Upper lobe of left lung (tissue), 6 donors: Measurements from ENCODE around the gene TMEM132E. TPM values are rescaled to one million over a fixed set of nuclear protein-coding genes. Genes with fewer than 3 reads are reported as not detected.

Experiments used
- ATAC-seq, 2 donors: fragments of 200-7000 bp; cut with Tn5 transposase; one replicate each; pipeline ENCODE4 v1.9.1; 2022; ENCODE audit warnings: mild to moderate bottlenecking in 2 of 2, moderate library complexity in 2 of 2; ENCODE audit not compliant: low FRiP score in 2 of 2
- DNase-seq, 2 donors: peaks; one replicate each; pipeline ENCODE4 v3.0.0-alpha.2; 2019 to 2020
- H3K27ac ChIP-seq, 4 donors: fragments of 200-600 bp; sonication (generic); one replicate each; pipeline ENCODE4 v1.5.1; 2016 to 2019
- H3K27me3 ChIP-seq, 4 donors: fragments of 200-600 bp; sonication (generic); one replicate each; pipeline ENCODE4 v1.5.1; 2017 to 2019
- H3K36me3 ChIP-seq, 4 donors: fragments of 200-600 bp; sonication (generic); one replicate each; pipeline ENCODE4 v1.5.1; 2016 to 2019
- H3K4me1 ChIP-seq, 4 donors: fragments of 200-600 bp; sonication (generic); one replicate each; pipeline ENCODE4 v1.5.1; 2018 to 2019
- H3K4me3 ChIP-seq, 4 donors: fragments of 200-600 bp; sonication (generic); one replicate each; pipeline ENCODE4 v1.5.1; 2017 to 2019; ENCODE audit warnings: mild to moderate bottlenecking in 2 of 4, moderate library complexity in 1 of 4
- H3K9me3 ChIP-seq, 4 donors: fragments of 200-600 bp; sonication (generic); one replicate each; pipeline ENCODE4 v1.5.1; 2018 to 2019
- EP300 ChIP-seq, 4 donors: sonication (generic); formaldehyde crosslinking; IDR thresholded peaks; one replicate each; pipeline ENCODE4 v1.5.1; 2017; ENCODE audit warnings: antibody characterized with exemption in 4 of 4, control low read depth in 2 of 4
- POLR2A ChIP-seq, 4 donors: fragments of 450-650 bp; IDR thresholded peaks; one replicate each; pipeline ENCODE4 v1.5.1; 2016 to 2017; ENCODE audit warnings: antibody characterized with exemption in 4 of 4, mild to moderate bottlenecking in 2 of 4
- POLR2AphosphoS5 ChIP-seq, 2 donors: sonication (generic); formaldehyde crosslinking; IDR thresholded peaks; one replicate each; pipeline ENCODE4 v1.5.1; 2017; ENCODE audit warnings: antibody characterized with exemption in 2 of 2
- WGBS, 2 donors: methylation state at CpG; one replicate each; pipeline ENCODE4 v1.1.5; 2017 to 2018; 5-methylcytosine and 5-hydroxymethylcytosine counted together
- total RNA-seq, 6 donors: library from RNA; depleted of rRNA in 4 of 6; stranded (reverse); fragments of >200 nt in 4 of 6; gene quantifications; one replicate each; pipeline versions ENCODE4 v1.1.0 to v1.2.1, GENCODE V29; 2016 to 2021
- TF ChIP-seq, protein P1 (sequence below), 6 experiments: fragments of 450-650 bp in 4 of 6; fragments of 200-600 bp in 2 of 6; sonication (generic) in 2 of 6; IDR thresholded peaks; one replicate each; pipeline ENCODE4 v1.5.1; 2016 to 2019; ENCODE audit warnings: antibody characterized with exemption in 6 of 6
- donor health status: DM: no; HTN: no; CAD: no; lungs with moderate emphysema.
- donor health status: DM: no; HTN: yes; CAD: no; lungs with severe emphysema.

TMEM132E gene
- total RNA-seq, 6 donors from 2014 or later: 0.06 to 0.17 TPM; not detected in 4

DNA sequence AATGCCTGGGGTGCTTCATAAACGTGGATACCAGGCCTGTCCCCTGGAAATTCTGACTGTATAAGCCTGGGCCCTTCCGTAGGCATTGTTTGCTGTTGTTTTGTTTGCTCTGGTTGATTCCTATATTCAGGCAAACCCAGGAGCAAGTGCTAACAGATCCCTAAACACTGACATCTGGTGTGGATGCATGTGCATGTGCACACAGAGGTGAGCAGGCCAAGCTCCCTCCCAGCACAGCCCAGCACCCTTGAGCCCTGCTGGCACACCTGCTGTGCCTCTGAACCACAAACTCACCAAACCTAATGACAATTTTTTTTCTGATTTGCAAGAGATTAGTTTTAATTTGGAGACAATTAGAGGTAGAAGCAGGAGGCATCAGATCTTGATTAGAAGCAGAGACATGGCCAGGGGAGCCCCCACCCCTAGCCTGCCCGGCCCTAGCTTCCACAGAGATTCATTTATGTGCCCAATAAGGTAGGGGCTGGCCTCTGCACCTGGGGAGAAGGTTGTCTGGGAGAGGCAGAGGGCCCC, 40.4 kb downstream of the TMEM132E start:
- Histone ChIP-seq H3K4me3 (no peak overlapping the region), H3K9me3 (no peaks in the 10 kb centered on the region), H3K4me1 (no peaks in the 10 kb centered on the region), H3K36me3 (no peaks in the 10 kb centered on the region), H3K27me3 (no peaks in the 10 kb centered on the region), H3K27ac (no peak overlapping the region)
- DNase-seq: no peak
- 60 to 69% methylated on average over 3 of the region's 3 CpGs for WGBS, 2 donors
- no peak for ATAC-seq
- TF ChIP-seq EP300 (IDR thresholded peaks at IDR 0.05) (no peak), POLR2A (IDR thresholded peaks at IDR 0.05) (no peak), POLR2AphosphoS5 (IDR thresholded peaks at IDR 0.05) (no peak)
- TF ChIP-seq, protein P1, sequence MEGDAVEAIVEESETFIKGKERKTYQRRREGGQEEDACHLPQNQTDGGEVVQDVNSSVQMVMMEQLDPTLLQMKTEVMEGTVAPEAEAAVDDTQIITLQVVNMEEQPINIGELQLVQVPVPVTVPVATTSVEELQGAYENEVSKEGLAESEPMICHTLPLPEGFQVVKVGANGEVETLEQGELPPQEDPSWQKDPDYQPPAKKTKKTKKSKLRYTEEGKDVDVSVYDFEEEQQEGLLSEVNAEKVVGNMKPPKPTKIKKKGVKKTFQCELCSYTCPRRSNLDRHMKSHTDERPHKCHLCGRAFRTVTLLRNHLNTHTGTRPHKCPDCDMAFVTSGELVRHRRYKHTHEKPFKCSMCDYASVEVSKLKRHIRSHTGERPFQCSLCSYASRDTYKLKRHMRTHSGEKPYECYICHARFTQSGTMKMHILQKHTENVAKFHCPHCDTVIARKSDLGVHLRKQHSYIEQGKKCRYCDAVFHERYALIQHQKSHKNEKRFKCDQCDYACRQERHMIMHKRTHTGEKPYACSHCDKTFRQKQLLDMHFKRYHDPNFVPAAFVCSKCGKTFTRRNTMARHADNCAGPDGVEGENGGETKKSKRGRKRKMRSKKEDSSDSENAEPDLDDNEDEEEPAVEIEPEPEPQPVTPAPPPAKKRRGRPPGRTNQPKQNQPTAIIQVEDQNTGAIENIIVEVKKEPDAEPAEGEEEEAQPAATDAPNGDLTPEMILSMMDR (IDR thresholded peaks at IDR 0.05): no peak

DNA sequence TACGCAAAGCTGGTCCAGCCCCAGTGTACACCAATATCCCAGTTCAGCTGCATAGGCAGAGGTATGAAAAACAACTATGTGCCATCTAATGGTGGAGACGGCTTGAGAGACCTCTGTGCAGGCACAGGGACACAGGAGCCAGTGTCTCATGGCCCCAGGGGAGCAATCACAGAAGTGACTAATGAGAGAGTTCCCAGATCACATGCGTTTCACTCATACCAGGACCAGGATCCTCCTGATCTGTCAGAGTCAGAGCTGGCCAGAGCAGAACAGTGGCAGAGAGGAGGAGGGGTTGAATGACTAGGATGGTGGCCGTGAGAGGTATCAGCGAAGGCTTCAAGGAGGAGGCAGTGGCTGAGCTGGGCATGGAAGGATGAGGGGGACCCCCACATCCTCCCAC, 41.1 kb downstream of the TMEM132E start:
- Histone ChIP-seq H3K36me3 (no peaks in the 10 kb centered on the region), H3K9me3 (no peaks in the 10 kb centered on the region), H3K4me3 (no peak overlapping the region), H3K27ac (no peak overlapping the region), H3K4me1 (no peaks in the 10 kb centered on the region), H3K27me3 (no peaks in the 10 kb centered on the region)
- ATAC-seq (no peak), DNase-seq (no peak)
- 75 to 79% methylated on average over 5 of the region's 5 CpGs for WGBS, 2 donors
- TF ChIP-seq POLR2A (IDR thresholded peaks at IDR 0.05) (no peak), EP300 (IDR thresholded peaks at IDR 0.05) (no peak), POLR2AphosphoS5 (IDR thresholded peaks at IDR 0.05) (no peak)
- TF ChIP-seq, protein P1 (IDR thresholded peaks at IDR 0.05): no peak

DNA sequence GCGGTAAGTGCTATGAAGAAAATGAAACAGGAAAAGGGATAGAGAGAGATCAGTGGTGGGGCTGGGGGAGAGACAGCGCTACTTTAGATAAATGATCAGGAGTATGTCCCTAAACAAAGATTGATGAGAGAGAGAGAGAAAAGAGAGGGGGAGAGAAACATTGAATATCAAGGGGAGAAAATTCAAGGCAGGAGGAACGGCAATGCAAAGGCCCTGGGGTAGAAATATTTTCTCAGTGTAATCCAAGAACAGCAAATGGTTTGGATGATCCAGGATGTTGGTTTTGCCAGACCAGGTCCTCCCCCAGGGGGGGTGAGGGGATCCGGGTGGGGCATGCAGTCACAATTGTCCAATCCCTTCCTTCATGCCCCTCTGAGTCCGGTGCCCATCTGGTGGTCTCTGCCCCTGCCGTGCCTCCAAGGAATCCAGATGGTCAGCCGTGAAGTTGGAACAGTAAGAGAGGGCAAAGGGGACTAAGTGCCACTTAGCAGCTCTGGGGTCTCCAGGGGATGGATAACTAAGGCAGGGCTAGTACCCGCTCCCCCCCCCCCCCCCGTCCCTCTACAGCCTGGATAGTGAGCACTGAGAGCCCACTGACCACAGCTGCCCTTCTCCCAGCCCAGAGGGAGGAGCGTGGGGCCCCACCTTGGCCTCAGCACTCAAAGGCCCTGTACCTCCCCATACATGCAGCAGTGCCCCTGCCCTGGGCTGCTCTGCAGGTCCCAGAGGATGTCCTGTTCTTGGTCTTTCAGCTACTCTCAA, 43.7 kb downstream of the TMEM132E start:
- peaks cover 0 to 9% (median 3%) of the 10 kb centered on the region in 4 donors for H3K4me1 ChIP-seq
- DNase-seq: no peak
- H3K27me3 ChIP-seq: peaks cover 0 to 20% (median 9%) of the 10 kb centered on the region in 4 donors
- H3K4me3 ChIP-seq: no peak overlapping the region
- no peaks in the 10 kb centered on the region for H3K9me3 ChIP-seq
- no peak for ATAC-seq
- TF ChIP-seq POLR2AphosphoS5 (IDR thresholded peaks at IDR 0.05): no peak
- no peak for TF ChIP-seq EP300 (IDR thresholded peaks at IDR 0.05)
- no peak for TF ChIP-seq POLR2A (IDR thresholded peaks at IDR 0.05)
- TF ChIP-seq, protein P1 (IDR thresholded peaks at IDR 0.05): no peak
- WGBS, 2 donors: 81 to 82% methylated on average over 8 to 10 of the region's 10 CpGs
- no peaks in the 10 kb centered on the region for H3K36me3 ChIP-seq
- no peak overlapping the region for H3K27ac ChIP-seq

DNA sequence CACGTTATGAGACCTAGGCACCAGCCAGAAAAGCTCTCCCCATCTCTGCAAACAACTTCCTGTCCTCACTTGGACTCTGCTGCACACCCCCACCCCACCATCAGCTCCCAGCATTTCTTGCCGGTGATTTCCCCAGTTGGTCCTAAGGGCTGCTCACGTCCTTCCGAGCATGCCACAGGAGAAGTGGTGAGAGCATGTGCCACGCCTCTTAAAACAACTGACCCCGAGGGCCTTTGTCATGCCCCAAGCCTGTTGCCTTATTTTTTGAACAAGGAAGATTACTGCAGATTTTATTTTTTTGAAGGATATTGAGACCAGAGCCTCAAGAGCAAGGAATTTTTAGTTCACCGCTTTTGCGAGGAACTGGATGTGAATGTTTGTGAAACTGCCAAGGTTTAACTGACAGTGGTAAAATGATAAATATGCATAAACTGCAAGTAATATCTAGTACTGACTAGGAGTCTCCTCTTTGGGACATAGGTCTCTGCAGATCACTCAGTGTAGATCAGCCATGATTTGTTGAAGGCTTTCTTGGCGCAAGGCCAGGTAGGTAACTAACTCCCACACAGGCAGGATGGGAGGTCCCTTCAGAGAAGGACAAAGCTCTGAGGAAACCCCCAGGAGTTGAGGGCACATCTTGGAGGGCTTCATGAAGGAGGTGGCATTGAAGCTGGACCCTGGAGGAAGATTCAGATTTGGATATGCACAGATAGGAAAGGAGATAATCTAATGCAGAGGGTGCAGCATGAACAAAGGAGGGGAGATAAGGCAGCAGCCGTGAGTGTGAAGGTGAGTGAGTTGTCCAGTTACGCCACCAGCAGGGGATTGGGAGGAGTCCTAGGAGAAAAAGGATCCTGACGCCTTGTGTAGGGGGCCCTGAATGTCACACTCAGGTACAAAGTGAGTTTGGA, 44.7 kb downstream of the TMEM132E start:
- H3K36me3 ChIP-seq: no peaks in the 10 kb centered on the region
- H3K27me3 ChIP-seq: peaks cover 0 to 29% (median 9%) of the 10 kb centered on the region in 4 donors
- ATAC-seq (no peak), DNase-seq (no peak)
- no peak for TF ChIP-seq POLR2A (IDR thresholded peaks at IDR 0.05)
- TF ChIP-seq, protein P1 (IDR thresholded peaks at IDR 0.05): no peak
- TF ChIP-seq POLR2AphosphoS5 (IDR thresholded peaks at IDR 0.05): no peak
- TF ChIP-seq EP300 (IDR thresholded peaks at IDR 0.05): no peak
- H3K27ac ChIP-seq: no peak overlapping the region
- WGBS, 2 donors: 48 to 52% methylated on average over 12 of the region's 12 CpGs
- no peak overlapping the region for H3K4me3 ChIP-seq
- H3K9me3 ChIP-seq: no peaks in the 10 kb centered on the region
- peaks cover 0 to 9% (median 3%) of the 10 kb centered on the region in 4 donors for H3K4me1 ChIP-seq
